Stimulated activated CD8-positive, alpha-beta memory T cell treated with anti-CD3 and anti-CD28 coated beads, Interleukin-15, amount 100 ng/mL, for 24 hours (primary cell): Measurements from ENCODE around the gene GPN1.
"Not testable (repeated sequence)": the region's sequence is repeated elsewhere in the genome, so short reads cannot be mapped to it uniquely, and the experiment has no call there.

Source experiments
- DNase-seq: peaks from one replicate; pipeline ENCODE4 v3.0.0-alpha.2; 2020; ENCODE audit warnings: low read depth

GPN1 gene

GRCh38 chr2:27628767-27629709 lies at the start of gene GPN1, which contains the start of gene CCDC121:
GPN1 (plus strand) TSS chr2:27629050; CDS start chr2:27629059, 9 bp downstream.
CCDC121 (minus strand) TSS chr2:27629012; CDS start chr2:27627799, 1,213 bp downstream.
- peak; percentile 78 for DNase-seq

DNA sequence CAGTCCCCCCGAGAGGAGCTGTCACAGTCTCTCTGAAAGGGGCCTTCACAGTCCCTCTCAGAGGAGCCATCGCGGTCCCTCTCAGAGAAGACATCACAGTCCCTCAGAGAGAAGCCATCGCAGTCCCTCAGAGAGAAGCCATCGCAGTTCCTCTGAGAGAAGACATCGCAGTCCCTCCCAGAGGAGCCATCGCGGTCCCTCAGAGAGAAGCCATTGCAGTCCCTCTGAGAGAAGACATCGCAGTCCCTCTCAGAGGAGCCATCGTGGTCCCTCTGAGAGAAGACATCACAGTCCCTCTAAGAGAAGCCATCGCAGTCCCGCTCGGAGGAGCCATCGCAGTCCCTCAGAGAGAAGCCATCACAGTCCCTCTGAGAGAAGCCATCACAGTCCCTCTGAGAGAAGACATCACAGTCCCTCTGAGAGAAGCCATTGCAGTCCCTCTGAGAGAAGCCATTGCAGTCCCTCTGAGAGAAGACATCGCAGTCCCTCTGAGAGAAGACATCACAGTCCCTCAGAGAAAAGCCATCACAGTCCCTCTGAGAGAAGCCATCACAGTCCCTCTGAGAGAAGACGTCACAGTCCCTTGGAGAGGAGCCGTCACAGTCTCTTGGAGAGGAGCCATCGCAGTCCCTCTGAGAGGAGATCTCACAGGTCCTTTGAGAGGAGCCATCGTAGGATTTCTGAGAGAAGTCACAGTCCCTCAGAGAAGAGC lies 47.3 kb upstream of the GPN1 start:
- DNase-seq, result no peak

GRCh38 chr2:27582129-27582694 lies 46.6 kb upstream of the GPN1 start:
- DNase-seq, result no peak

- DNase-seq, result peak; percentile 56
Measured at GRCh38 chr2:27582695-27583389, 46.0 kb upstream of the GPN1 start, which contains the start of gene ZNF512. ZNF512 (plus strand) TSS chr2:27583042; CDS start chr2:27583113, 71 bp downstream.

DNA sequence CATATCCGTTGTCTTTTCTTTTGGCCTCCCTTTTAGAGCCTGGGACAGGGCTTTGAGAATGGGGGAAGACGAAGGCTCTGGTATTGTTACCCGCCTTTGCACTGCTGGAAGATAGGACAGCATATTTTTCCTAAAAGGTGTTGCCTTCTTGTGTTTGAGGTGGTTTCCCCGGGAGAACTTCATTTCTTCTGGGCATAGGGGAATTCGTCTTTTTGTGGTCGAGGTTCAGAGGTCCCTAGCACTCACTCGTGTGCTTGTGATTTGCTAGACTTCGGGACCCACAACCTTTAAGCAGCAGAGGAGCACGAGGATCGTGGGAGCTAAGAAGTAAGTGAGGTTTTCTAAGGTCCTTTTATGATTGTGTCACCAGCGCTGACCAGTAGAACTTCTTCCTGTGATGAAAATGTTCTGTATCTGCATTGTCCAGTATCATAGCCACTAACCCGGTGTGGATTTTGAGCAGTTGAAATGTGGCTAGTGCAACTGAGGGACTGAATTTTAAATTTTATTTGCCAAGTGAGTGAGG lies 45.4 kb upstream of the GPN1 start:
- DNase-seq, result no peak

GRCh38 chr2:27584597-27584996 lies 44.3 kb upstream of the GPN1 start:
- DNase-seq, result no peak

DNA sequence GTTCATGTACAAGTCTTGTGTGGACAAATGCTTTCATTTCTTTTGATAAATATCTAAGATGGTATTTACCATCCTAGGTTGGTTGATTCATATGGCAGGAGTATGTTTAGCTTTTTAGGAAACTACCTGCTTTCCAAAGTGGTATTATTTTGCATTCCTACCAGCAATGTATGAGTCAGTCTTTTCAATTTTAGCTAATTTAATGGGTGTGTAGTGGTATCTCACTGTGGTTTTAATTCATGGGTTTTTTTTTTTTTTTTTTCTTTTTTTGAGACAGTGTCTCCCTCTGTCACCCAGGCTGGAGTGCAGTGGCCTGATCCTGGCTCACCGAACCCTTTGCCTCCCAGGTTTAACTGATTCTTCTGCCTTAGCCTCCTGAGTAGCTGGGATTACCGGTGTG lies 41.8 kb upstream of the GPN1 start:
- DNase-seq, result no peak

DNA sequence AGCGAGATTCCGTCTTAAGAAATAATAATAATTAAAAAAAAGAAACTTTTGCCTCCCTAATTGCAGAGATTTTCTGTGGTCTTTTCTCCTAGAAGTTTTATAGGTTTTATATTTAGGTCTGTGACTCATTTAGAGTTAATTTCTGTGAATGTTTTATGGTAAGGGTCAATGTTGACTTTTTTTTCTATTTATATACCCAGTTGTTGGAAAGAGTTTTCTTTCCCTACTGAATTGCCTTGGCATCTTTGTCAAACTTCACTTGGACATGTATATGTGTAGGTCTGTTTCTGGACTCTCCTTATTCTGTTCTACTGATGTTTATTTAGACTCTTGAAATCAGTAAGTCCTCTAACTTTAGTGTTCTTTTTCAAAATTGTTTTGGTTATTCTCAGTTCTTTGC lies 40.5 kb upstream of the GPN1 start:
- no peak for DNase-seq

- no peak for DNase-seq
Measured at GRCh38 chr2:27591745-27592144, 37.1 kb upstream of the GPN1 start.

DNA sequence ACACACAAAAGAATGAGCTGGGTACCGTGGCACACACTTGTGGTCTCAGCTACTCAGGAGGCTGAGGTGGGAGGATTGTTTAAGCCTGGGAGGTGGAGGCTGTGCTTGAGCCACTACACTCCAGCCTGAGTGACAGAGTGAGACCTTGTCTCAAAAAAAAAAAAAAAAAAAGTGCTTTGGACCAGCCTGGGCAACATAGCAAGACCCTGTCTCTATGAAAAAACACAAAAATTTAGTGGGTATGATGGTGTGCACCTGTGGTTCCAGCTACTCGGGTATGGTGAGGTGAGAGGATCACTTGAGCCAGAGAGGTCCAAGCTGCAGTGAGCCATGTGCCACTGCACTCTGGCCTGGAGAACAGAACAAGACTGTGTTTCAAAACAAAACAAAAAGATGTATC lies 35.6 kb upstream of the GPN1 start:
- no peak for DNase-seq

DNA sequence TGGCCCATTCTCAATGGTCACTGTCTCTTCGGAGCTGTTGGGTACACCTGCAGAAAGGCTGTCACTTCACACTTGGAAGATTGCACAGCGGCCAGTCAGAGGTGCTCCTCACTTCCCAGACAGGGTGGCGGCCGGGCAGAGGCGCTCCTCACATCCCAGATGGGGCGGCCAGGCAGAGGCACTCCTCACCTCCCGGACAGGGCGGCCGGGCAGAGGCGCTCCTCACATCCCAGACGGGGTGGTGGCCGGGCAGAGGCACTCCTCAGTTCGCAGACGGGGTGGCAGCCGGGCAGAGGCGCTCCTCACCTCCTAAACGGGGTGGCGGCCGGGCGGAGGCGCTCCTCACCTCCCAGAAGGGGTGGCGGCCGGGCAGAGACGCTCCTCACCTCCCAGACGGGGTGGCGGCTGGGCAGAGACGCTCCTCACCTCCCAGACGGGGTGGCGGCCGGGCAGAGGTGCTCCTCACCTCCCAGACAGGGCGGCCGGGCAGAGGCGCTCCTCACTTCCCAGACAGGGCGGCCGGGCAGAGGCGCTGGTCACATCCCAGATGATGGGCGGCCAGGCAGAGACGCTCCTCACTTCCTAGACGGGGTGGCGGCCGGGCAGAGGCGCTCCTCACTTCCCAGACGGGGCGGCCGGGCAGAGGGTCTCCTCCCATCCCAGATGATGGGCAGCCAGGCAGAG lies 34.7 kb upstream of the GPN1 start:
- DNase-seq, result not testable (repeated sequence)

GRCh38 chr2:27595412-27595811 lies 33.4 kb upstream of the GPN1 start:
- DNase-seq, result not testable (repeated sequence)

DNA sequence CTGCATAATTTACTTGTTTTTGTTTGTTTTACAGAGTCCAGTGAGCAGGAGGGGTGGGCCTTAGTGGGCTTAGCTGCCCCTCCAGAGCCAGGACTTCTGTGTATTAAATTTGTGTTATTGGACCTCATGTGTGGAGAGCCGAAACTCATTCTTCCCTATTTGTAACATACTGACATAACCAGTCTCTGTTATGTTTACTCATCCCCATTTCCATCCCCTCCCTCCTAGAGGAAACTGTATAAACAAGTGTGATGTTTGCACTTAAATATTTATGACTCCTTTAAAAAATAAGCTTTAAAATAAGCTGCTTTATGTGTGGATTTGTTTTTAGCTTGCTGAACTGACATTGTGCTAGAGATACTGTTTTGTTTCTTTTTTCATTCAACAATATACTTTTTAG lies 32.2 kb upstream of the GPN1 start:
- DNase-seq, result no peak

DNA sequence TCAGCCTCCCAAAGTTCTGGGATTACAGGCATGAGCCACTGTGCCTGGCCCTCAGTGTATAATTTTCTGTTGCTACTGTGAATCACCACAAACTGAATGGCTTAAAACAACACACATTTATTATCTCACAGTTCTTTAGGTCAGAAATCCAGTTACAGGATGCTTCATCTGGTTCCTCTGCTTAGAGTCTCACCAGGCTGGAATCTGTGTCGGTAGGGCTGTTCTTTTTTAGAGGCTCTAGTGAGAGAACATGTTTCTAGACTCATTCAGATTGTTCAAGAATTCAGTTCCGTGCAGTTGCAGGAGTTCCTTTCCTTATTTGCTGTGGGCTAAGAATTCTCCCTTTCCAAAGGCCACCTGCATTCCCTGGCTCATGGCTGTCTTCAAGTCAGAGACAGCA lies 22.2 kb upstream of the GPN1 start:
- DNase-seq, result no peak

DNA sequence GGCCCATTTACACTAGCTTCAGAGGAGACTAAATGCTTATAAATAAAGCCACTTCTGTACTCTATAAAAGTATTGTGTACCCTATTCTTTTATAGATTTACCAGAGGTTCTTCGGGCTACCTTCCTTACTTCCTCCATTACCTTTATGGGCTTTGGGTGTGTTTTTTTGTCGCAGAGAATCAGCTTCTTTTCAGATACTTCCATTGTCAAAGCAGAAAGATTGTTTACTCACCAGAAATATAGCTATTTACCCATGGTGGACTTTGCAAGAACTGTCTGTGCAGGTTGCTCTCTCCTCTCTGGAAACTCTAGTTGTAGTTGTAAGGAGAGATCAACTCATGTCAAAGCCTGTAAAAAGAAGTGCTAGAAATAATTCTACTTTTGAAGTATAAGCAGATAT lies 14.9 kb upstream of the GPN1 start:
- no peak for DNase-seq

DNA sequence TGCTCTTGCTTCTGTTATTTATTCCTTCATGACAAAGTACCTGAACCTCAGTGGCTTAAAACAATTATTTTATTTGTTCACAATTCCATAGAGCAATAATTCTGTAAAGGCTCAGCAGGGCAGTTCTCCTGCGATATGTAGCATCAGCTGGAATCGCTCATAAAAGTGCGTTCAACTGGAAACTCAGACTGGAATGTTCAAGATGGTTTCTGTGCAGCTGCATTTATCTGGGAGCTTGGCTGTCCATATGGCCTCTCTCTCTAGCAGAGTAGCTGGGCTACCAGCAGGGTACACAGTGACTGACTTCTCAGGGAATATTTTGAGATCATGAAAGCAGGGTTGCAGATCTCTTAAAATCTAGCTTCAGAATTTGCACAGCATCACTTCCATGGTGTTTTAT lies 13.5 kb upstream of the GPN1 start:
- DNase-seq, result no peak

DNA sequence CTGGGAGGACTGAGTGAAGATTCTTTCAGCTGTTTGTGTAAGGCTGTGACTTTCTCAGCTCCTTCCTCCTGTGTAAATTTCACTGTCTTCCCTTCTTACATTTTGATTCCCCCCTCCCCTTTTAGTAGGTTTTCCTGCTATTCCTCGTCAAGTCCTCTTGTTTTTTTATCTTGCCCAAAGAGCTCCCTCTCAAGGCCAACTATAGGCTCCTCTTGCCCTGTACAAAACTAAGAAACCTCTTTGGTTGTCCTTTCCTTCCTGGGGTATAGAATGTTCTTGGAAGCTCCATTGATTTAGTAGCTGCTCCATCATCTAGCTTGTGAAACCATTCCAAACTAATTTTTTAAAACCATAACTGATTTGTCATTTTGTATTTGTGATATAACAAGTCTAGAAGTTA lies 7.3 kb upstream of the GPN1 start:
- DNase-seq, result no peak

DNA sequence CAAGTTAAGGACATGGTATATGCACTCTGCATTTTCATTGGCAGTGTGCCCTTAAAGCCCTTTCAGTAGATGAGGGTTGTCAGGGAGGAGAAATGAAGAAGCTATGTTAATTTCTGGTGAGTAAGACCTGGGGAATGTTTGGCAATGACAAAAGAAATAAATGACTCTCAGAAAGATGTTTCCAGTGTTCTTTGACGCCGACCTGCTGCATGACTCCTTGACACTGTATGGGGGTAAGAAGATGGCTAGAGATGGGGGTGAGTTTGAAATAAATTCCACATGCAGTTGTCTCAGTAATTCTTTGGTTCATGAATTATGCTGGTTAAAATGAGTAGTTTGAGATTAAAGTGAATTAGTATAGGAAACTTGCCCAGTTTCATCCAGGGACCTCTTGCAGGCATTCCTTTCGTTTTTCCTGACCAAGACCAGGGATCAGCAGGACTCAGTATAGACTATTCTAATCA lies 5.9 kb upstream of the GPN1 start:
- no peak for DNase-seq

GRCh38 chr2:27624943-27625342 lies 3.9 kb upstream of the GPN1 start:
- no peak for DNase-seq

GRCh38 chr2:27626323-27626722 lies 2.5 kb upstream of the GPN1 start:
- not testable (repeated sequence) for DNase-seq

DNA sequence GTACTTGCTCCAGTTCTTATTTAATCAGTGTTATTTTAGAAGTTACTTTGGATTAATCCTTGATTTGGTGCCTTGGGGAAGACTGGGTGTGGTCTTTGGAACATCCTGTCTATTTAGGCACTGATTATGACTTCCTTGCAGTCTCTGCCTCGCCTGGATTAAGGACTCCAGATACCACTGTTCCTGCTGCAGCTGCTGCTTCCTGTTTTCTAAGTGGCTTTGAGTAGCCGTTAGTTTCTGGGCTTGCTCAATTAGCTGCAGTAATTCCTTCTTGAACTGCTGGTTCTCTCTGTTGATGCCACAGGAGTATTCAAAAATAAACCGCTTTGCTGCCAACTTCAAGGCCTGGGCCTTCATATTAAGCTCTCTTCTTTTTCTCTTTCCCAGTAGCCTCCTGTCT lies 1.9 kb upstream of the GPN1 start:
- not testable (repeated sequence) for DNase-seq
